Measurements from ENCODE around the gene KRT72.

DNA sequence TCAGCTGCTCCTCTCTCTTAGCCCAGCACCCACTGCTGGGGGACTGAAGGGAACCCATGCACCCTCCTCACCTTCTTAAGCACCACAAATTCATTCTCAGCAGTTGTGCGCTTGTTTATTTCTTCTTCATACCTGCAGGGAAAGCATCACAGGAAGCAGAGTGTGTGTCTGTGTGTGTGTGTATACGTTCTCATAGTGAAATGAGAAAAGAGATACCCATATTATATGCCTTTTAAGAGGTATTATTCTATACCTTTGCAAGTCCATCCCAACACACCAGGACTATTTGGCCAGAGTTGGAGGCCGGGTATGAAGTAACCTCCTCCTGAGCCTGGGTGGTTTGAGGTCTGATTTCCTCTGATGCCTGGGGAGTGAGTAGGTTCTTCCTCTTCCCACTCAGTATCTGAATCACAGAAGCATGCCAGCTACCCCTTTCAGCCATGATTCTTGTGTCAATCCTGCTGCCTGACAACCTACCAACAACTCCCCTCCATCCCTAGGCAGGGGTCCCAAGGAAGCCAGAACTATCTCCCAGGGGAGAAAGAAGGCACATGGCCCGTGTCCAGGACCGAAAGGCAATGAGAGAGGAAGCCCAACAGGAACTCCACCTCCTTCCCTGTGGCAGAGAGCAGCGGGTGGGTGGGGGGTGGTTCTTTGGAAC is 14.1 kb upstream of the KRT72 start:
- TF ChIP-seq CTCF (IDR thresholded peaks at IDR 0.05) (no peak), ZFX (IDR thresholded peaks at IDR 0.05; ENCODE audit: borderline replicate concordance) (no peak)
